Astrocyte (in vitro differentiated cells and primary cell): ENCODE results near the gene THTPA. TPM values are rescaled to one million over a fixed set of nuclear protein-coding genes. Genes with fewer than 3 reads are reported as not detected.
A peak's percentile ranks its signal among the peaks of the same experiment; 100 is the strongest.

Experiments used
- DNase-seq: peaks from one replicate; pipeline ENCODE4 v3.0.0-alpha.2; 2010; ENCODE audit warnings: low read depth
- FAIRE-seq: peaks from 2 replicates; lab custom pipeline; 2011; peaks lifted over from hg19 to GRCh38; lab: Jason Lieb, UNC
- H2AFZ ChIP-seq: 2 replicates; pipeline ENCODE4 v1.6.0; 2012; ENCODE audit warnings: low read depth, low read length, inconsistent platforms
- H3K27ac ChIP-seq: 2 replicates; pipeline ENCODE4 v1.5.1; 2011; ENCODE audit warnings: low read depth, low read length, inconsistent platforms
- H3K27me3 ChIP-seq: 2 replicates; pipeline ENCODE4 v1.6.0; 2011; ENCODE audit warnings: low read length, inconsistent platforms; ENCODE audit not compliant: insufficient read depth
- H3K36me3 ChIP-seq: 2 replicates; pipeline ENCODE4 v1.5.1; 2011; ENCODE audit warnings: low read length, inconsistent platforms; ENCODE audit not compliant: insufficient read depth
- H3K4me1 ChIP-seq: 2 replicates; pipeline ENCODE4 v1.5.1; 2011; ENCODE audit warnings: low read length, inconsistent platforms; ENCODE audit not compliant: insufficient read depth
- H3K4me2 ChIP-seq: 2 replicates; pipeline ENCODE4 v1.6.0; 2012; ENCODE audit warnings: low read length, inconsistent platforms
- H3K4me3 ChIP-seq: 2 replicates; pipeline ENCODE4 v1.5.1; 2011; ENCODE audit warnings: low read depth, mild to moderate bottlenecking, low read length, inconsistent platforms; ENCODE audit not compliant: insufficient read depth
- H3K79me2 ChIP-seq: 2 replicates; pipeline ENCODE4 v1.6.0; 2012; ENCODE audit warnings: mild to moderate bottlenecking, low read length, inconsistent platforms; ENCODE audit not compliant: insufficient read depth
- H3K9ac ChIP-seq: 2 replicates; pipeline ENCODE4 v1.6.0; 2012; ENCODE audit warnings: mild to moderate bottlenecking, low read length, inconsistent platforms
- H3K9me3 ChIP-seq: 2 replicates; pipeline ENCODE4 v1.5.1; 2012; ENCODE audit warnings: low read depth, mild to moderate bottlenecking, low read length, inconsistent platforms; ENCODE audit not compliant: insufficient read depth
- H4K20me1 ChIP-seq: 2 replicates; pipeline ENCODE4 v1.6.0; 2012; ENCODE audit warnings: low read length, inconsistent platforms; ENCODE audit not compliant: insufficient read depth
- H3K27ac Mint-ChIP-seq: one replicate; pipeline ENCODE4 v1.8.0; 2021; ENCODE audit warnings: mild to moderate bottlenecking, mixed read lengths; ENCODE audit not compliant: unreplicated experiment
- H3K27me3 Mint-ChIP-seq: one replicate; pipeline ENCODE4 v1.8.0; 2021; ENCODE audit warnings: low read depth, mixed read lengths; ENCODE audit not compliant: unreplicated experiment
- H3K36me3 Mint-ChIP-seq: one replicate; pipeline ENCODE4 v1.8.0; 2021; ENCODE audit warnings: low read depth, mixed read lengths; ENCODE audit not compliant: unreplicated experiment
- H3K4me1 Mint-ChIP-seq: one replicate; pipeline ENCODE4 v1.8.0; 2021; ENCODE audit warnings: low read depth, mixed read lengths; ENCODE audit not compliant: unreplicated experiment
- H3K4me3 Mint-ChIP-seq: one replicate; pipeline ENCODE4 v1.8.0; 2021; ENCODE audit warnings: mild to moderate bottlenecking, moderate library complexity, mixed read lengths; ENCODE audit not compliant: unreplicated experiment
- H3K9me3 Mint-ChIP-seq: one replicate; pipeline ENCODE4 v1.8.0; 2021; ENCODE audit warnings: mild to moderate bottlenecking, mixed read lengths; ENCODE audit not compliant: unreplicated experiment
- CTCF ChIP-seq: IDR thresholded peaks from 2 replicates; pipeline ENCODE4 v1.5.1; 2011; ENCODE audit warnings: low read depth, mild to moderate bottlenecking, inconsistent platforms, low read length, moderate library complexity; ENCODE audit not compliant: insufficient read depth
- EZH2 ChIP-seq: IDR thresholded peaks from 2 replicates; pipeline ENCODE4 v1.6.1; 2012; ENCODE audit warnings: mild to moderate bottlenecking, low read length, inconsistent platforms; ENCODE audit not compliant: insufficient read depth
- total RNA-seq: library from RNA; stranded (reverse); gene quantifications from 2 replicates; pipeline ENCODE4 v1.2.1, GENCODE V29; 2021

The THTPA gene
- total RNA-seq, 1 donor from 2014 or later = 8.1 TPM

GRCh38 chr14:23572836-23573235 is 16.8 kb downstream of the THTPA start:
- TF ChIP-seq CTCF = no peak
- TF ChIP-seq EZH2 = no peak
- Histone ChIP-seq H3K27ac (no peak overlapping the region), H3K36me3 (no peaks in the 10 kb centered on the region), H3K9me3 (no peaks in the 10 kb centered on the region), H3K79me2 (no peaks in the 10 kb centered on the region), H3K9ac (no peak overlapping the region), H4K20me1 (no peaks in the 10 kb centered on the region), H3K4me3 (no peak overlapping the region), H3K4me1 (peaks cover under 1% of the 10 kb centered on the region), H3K27me3 (peaks cover 33% of the 10 kb centered on the region), H3K4me2 (no peak overlapping the region), H2AFZ (no peak overlapping the region)
- Mint-ChIP-seq H3K4me1 (peaks cover 13% of the 10 kb centered on the region), H3K9me3 (peaks cover 7% of the 10 kb centered on the region), H3K36me3 (no peaks in the 10 kb centered on the region), H3K27ac (no peak overlapping the region), H3K4me3 (no peak overlapping the region), H3K27me3 (peaks cover 26% of the 10 kb centered on the region)
- FAIRE-seq = no peak
- DNase-seq = no peak

- Mint-ChIP-seq H3K27me3 (peaks cover 29% of the 10 kb centered on the region), H3K9me3 (peaks cover 7% of the 10 kb centered on the region), H3K36me3 (no peaks in the 10 kb centered on the region), H3K27ac (no peak overlapping the region), H3K4me3 (no peak overlapping the region), H3K4me1 (peaks cover 7% of the 10 kb centered on the region)
- no peaks in the 10 kb centered on the region for H4K20me1 ChIP-seq
- H2AFZ ChIP-seq = no peak overlapping the region
- TF ChIP-seq CTCF = no peak
- TF ChIP-seq EZH2 = no peak
- DNase-seq (no peak), FAIRE-seq (no peak)
- peaks cover 37% of the 10 kb centered on the region for H3K27me3 ChIP-seq
- no peak overlapping the region for H3K9ac ChIP-seq
- no peaks in the 10 kb centered on the region for H3K4me1 ChIP-seq
- H3K4me2 ChIP-seq = no peak overlapping the region
- no peaks in the 10 kb centered on the region for H3K79me2 ChIP-seq
- H3K9me3 ChIP-seq = no peaks in the 10 kb centered on the region
- no peaks in the 10 kb centered on the region for H3K36me3 ChIP-seq
- H3K4me3 ChIP-seq = no peak overlapping the region
- H3K27ac ChIP-seq = no peak overlapping the region
These were observed 17.4 kb downstream of the THTPA start for GRCh38 chr14:23573384-23574015.

- Mint-ChIP-seq H3K36me3 (no peaks in the 10 kb centered on the region), H3K4me3 (no peak overlapping the region), H3K9me3 (peaks cover 7% of the 10 kb centered on the region), H3K27me3 (peaks cover 49% of the 10 kb centered on the region), H3K4me1 (peaks cover 4% of the 10 kb centered on the region), H3K27ac (no peak overlapping the region)
- no peak overlapping the region for H3K4me3 ChIP-seq
- H3K9me3 ChIP-seq = no peaks in the 10 kb centered on the region
- H3K27me3 ChIP-seq = peaks cover 48% of the 10 kb centered on the region
- FAIRE-seq (no peak), DNase-seq (no peak)
- H3K27ac ChIP-seq = no peak overlapping the region
- H3K79me2 ChIP-seq = no peaks in the 10 kb centered on the region
- no peak overlapping the region for H3K9ac ChIP-seq
- peak overlapping the region; percentile 15 for H3K4me2 ChIP-seq
- H2AFZ ChIP-seq = peak overlapping the region; percentile 26
- no peaks in the 10 kb centered on the region for H3K4me1 ChIP-seq
- no peaks in the 10 kb centered on the region for H4K20me1 ChIP-seq
- no peaks in the 10 kb centered on the region for H3K36me3 ChIP-seq
- TF ChIP-seq CTCF (no peak), EZH2 (peak; percentile 90)
These were observed 21.1 kb downstream of the THTPA start for GRCh38 chr14:23577004-23577681.
